Coronary artery (tissue), 2 donors: ENCODE data around the gene CASZ1.

Experiments
- DNase-seq: peaks from one replicate; pipeline ENCODE4 v3.0.0-alpha.2; 2017; ENCODE audit warnings: low spot score
- H3K27ac ChIP-seq, 2 donors: fragments of 200-600 bp; sonication (generic); one replicate each; pipeline ENCODE4 v1.5.1; 2016 to 2019
- H3K4me3 ChIP-seq: fragments of 200-600 bp; sonication (generic); 2 replicates; pipeline ENCODE4 v1.5.1; 2016; ENCODE audit warnings: mild to moderate bottlenecking, moderate library complexity
- TF ChIP-seq, protein P1 (sequence below): fragments of 200-600 bp; sonication (generic); IDR thresholded peaks from one replicate; pipeline ENCODE4 v1.5.1; 2019; ENCODE audit warnings: antibody characterized with exemption

The CASZ1 gene

DNA sequence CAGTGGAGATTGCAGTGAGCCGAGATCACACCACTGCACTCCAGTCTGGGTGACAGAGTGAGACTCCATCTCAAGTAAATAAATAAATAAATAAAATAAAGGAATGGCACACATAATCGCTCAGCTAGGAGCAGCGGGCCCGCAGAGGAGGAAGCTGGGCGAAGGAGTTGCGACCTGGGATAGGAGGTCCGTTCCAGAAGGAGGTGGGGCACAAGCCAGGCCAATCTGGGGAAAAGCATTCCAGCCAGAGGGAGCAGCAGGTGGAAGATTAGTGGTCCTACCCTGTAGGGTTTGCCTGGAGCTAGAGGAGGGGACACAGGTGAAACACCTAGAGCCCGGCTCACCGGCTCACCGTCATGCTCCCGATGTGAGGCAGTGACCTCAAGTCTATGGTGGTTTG lies 40.3 kb upstream of the CASZ1 start:
- TF ChIP-seq, protein P1, sequence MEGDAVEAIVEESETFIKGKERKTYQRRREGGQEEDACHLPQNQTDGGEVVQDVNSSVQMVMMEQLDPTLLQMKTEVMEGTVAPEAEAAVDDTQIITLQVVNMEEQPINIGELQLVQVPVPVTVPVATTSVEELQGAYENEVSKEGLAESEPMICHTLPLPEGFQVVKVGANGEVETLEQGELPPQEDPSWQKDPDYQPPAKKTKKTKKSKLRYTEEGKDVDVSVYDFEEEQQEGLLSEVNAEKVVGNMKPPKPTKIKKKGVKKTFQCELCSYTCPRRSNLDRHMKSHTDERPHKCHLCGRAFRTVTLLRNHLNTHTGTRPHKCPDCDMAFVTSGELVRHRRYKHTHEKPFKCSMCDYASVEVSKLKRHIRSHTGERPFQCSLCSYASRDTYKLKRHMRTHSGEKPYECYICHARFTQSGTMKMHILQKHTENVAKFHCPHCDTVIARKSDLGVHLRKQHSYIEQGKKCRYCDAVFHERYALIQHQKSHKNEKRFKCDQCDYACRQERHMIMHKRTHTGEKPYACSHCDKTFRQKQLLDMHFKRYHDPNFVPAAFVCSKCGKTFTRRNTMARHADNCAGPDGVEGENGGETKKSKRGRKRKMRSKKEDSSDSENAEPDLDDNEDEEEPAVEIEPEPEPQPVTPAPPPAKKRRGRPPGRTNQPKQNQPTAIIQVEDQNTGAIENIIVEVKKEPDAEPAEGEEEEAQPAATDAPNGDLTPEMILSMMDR, result no peak
- no peak for DNase-seq
- Histone ChIP-seq H3K4me3 (no peak overlapping the region), H3K27ac (no peak overlapping the region)

GRCh38 chr1:10835822-10836421 lies 39.5 kb upstream of the CASZ1 start:
- H3K27ac ChIP-seq, result no peak overlapping the region
- no peak for DNase-seq
- peak overlapping the region; percentile 30 for H3K4me3 ChIP-seq
- TF ChIP-seq, protein P1, result no peak

DNA sequence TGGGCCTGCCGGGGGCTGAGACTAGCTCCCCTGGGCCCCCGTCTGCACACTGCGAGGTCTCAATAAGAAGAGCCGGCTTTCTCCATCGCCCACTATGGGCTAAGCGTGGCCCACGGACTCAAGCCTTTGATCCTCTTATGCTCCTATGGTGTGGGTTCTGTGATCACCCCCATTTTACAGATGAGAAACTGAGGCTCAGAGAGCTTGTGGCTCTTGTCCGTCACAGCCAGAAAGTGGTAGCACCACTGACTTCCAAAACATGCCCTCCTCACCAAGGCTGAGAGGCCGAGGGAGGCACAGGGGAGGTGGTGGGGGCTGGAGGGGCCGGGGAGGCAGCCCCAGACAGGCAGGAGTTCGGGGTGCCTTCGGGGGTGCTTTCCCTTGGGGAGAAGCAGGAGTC lies 39.0 kb upstream of the CASZ1 start:
- Histone ChIP-seq H3K4me3 (peak overlapping the region; percentile 30), H3K27ac (no peak overlapping the region)
- TF ChIP-seq, protein P1, result no peak
- DNase-seq, result no peak

GRCh38 chr1:10834770-10835412 lies 38.4 kb upstream of the CASZ1 start:
- TF ChIP-seq, protein P1, result no peak
- H3K27ac ChIP-seq, result no peak overlapping the region
- DNase-seq, result no peak
- H3K4me3 ChIP-seq, result no peak overlapping the region

DNA sequence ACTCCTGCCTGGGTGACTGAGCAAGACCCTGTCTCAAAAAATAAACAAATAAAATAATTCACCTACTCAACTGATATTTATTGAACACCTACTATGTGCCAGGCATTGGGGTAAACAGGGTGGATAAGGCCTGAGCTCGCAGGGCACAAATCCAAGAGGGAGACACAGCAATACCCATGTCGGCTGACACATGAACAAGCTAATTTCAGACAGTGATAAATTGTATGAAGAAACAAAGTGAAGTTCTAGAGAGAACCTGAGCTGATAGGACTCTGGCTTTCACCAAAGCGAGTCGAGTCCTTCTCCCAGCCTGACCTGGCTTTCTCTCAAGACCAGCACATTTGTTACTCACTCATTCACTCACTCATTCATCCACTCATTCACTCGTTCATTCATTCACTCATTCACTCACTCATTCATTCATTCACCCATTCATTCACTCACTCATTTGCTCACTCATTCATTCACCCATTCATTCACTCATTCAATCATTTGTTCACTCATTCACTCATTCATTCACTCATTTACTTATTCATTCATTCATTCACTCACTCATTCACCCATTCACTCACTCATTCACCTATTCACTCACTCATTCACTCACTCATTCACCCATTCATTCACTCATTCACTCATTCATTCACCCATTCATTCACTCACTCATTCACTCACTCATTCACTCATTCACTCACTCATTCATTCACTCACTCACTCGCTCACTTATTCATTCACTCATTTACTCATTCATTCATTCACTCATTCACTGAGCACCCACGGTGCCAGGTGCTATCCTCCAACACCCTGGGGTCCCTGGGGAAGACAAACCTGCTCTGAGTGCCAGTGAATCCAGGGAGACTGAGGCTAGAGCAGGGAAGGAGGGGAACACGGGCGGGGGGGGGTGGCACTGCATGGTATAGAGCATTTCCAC lies 37.4 kb upstream of the CASZ1 start:
- no peak for DNase-seq
- H3K4me3 ChIP-seq, result no peak overlapping the region
- no peak overlapping the region for H3K27ac ChIP-seq
- TF ChIP-seq, protein P1, result no peak

- DNase-seq, result no peak
- TF ChIP-seq, protein P1, result no peak
- H3K27ac ChIP-seq, result no peak overlapping the region
- H3K4me3 ChIP-seq, result no peak overlapping the region
These were observed 36.3 kb upstream of the CASZ1 start for GRCh38 chr1:10832703-10833102.
